Activated effector memory CD4-positive, alpha-beta T cell treated with anti-CD3 and anti-CD28 coated beads, Interleukin-2, amount 50 U/mL, for 16 hours (primary cell): ENCODE results near the gene CTBP2.
"Not testable (repeated sequence)": the region's sequence is repeated elsewhere in the genome, so short reads cannot be mapped to it uniquely, and the experiment has no call there.

ENCODE experiments used
- DNase-seq: peaks from one replicate; pipeline ENCODE4 v3.0.0-alpha.2; 2020

CTBP2 gene

GRCh38 chr10:124990671-124991625, 169.4 kb downstream of the CTBP2 start:
- no peak for DNase-seq

- DNase-seq: no peak
Measured at GRCh38 chr10:124989526-124989925, 170.8 kb downstream of the CTBP2 start.

- not testable (repeated sequence) for DNase-seq
Measured at GRCh38 chr10:124988753-124989152, 171.6 kb downstream of the CTBP2 start.

- DNase-seq: no peak
Measured at GRCh38 chr10:124987788-124988187, 172.6 kb downstream of the CTBP2 start.

- no peak for DNase-seq
Measured at GRCh38 chr10:124985162-124985561, 175.2 kb downstream of the CTBP2 start.

- no peak for DNase-seq
Measured at GRCh38 chr10:124984376-124984775, 176.0 kb downstream of the CTBP2 start.

- no peak for DNase-seq
Measured at GRCh38 chr10:124983321-124983720, 177.0 kb downstream of the CTBP2 start.

- DNase-seq: no peak
Measured at GRCh38 chr10:124978376-124978725, 182.0 kb downstream of the CTBP2 start.

GRCh38 chr10:124977648-124978375, 182.6 kb downstream of the CTBP2 start:
- DNase-seq: no peak

GRCh38 chr10:124977161-124977560, 183.2 kb downstream of the CTBP2 start:
- no peak for DNase-seq

- DNase-seq: no peak
Measured at GRCh38 chr10:124975977-124976514, 184.3 kb downstream of the CTBP2 start.

GRCh38 chr10:124974131-124974530, 186.2 kb downstream of the CTBP2 start:
- DNase-seq: no peak

GRCh38 chr10:124972637-124973036, 187.7 kb downstream of the CTBP2 start:
- DNase-seq: no peak

- no peak for DNase-seq
Measured at GRCh38 chr10:124971276-124971675, 189.1 kb downstream of the CTBP2 start.

- DNase-seq: no peak
Measured at GRCh38 chr10:124967255-124967654, 193.1 kb downstream of the CTBP2 start.

- no peak for DNase-seq
Measured at GRCh38 chr10:124966008-124966407, 194.4 kb downstream of the CTBP2 start.

- DNase-seq: no peak
Measured at GRCh38 chr10:124963866-124964720, 196.3 kb downstream of the CTBP2 start.

GRCh38 chr10:124962421-124962820, 197.9 kb downstream of the CTBP2 start:
- no peak for DNase-seq

GRCh38 chr10:124961248-124961570, 199.2 kb downstream of the CTBP2 start:
- no peak for DNase-seq

GRCh38 chr10:124959564-124959963, 200.8 kb downstream of the CTBP2 start:
- no peak for DNase-seq

GRCh38 chr10:124957404-124957947, 202.9 kb downstream of the CTBP2 start:
- no peak for DNase-seq

- DNase-seq: no peak
Measured at GRCh38 chr10:124956764-124957163, 203.6 kb downstream of the CTBP2 start.

GRCh38 chr10:124955868-124956267, 204.5 kb downstream of the CTBP2 start:
- no peak for DNase-seq
